ENCODE measurements around the gene FAM83D.
A peak's percentile ranks its signal among the peaks of the same experiment; 100 is the strongest.

FAM83D gene

GRCh38 chr20:38926142-38926933 lies at the start of gene FAM83D:
Gene FAM83D, plus strand, starts transcription at chr20:38926417. Its CDS starts 26 bp downstream, at chr20:38926443.
- peak; percentile 90 for DNase-seq

DNA sequence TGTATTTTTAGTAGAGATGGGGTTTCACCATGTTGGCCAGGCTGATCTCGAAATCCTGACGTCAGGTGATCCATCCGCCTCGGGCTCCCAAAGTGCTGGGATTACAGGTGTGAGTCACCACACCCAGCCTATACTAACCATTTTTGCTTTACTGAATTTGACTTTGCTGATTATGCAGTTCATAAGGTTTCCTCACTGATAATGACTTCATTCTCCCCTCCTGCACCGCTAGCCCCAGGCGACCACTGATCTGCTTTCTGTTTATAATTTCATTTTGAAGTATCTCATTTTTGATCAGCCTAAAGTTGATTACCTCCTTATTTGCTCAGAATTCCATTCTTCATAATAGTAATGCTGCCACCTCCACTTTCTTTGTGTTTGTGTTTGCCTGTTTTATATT lies 48.7 kb upstream of the FAM83D start:
- DNase-seq = no peak

- DNase-seq = no peak
These were observed 47.4 kb upstream of the FAM83D start for GRCh38 chr20:38878866-38879265.

DNA sequence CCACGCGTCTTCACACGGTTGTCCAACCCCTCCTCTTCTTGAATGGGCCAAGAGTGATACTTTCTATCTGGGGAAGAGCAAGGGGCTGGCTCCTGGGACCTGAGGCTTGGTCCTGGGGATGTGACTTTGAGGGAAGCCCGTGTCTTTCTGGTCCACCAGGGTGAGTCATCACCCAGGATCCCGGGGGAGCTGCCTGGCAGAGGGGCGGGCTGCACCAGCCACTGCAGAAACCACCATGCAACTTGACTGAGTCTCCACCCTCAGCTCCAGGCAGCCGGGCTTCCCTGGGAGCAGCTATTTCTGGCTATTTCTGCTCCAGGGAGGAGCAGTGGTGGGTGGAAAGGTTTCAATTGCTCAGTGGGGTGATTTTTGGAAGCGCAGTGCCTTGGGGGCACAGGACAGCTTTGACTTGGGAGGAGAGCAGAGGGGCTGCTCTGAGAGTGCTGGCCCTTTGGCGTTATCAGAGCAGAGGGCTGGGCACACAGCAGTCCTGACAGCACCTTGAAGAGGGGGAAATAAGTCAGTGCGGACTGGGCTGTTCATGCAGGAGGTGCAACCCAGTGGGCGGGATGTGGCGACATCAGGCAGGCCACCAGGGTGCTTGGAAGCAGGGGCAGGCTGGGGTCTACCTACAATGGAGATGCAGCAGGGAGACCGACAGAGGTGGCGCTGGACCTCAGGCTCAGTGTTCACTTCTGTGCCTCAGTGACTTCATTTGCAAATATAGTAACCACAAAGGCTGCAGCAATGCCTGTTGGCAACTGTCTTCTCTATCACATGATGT lies 45.1 kb upstream of the FAM83D start:
- DNase-seq = no peak

DNA sequence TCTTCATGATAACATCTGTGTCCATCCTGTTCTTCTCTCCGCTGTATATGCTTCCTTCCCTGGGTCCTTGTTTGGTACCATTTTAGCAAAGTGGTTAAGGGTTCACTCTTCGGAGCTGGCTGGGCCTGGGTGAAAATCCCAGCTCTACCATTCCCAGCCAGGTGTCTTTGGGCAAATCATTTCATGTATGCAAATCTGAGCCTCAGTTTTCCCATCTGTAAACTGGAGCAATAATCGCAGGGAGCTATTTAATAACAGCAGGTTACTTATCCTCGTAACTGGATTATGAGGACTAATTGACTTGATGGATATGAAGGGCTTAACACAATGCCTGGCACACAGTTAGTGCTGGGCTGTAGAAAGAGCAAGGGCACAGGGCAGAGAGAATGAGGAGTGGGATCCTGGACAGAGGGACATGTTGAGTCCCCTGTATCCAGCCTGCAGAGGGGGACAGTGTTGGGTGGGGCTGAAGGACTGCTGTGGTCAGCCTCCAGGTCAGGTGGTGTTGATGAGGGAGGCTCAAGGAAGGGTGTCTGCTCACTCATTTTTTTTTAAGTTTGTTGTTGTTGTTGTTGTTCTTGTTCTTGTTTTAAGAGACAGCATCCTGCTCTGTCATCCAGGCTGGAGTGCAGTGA lies 44.3 kb upstream of the FAM83D start:
- DNase-seq = no peak

DNA sequence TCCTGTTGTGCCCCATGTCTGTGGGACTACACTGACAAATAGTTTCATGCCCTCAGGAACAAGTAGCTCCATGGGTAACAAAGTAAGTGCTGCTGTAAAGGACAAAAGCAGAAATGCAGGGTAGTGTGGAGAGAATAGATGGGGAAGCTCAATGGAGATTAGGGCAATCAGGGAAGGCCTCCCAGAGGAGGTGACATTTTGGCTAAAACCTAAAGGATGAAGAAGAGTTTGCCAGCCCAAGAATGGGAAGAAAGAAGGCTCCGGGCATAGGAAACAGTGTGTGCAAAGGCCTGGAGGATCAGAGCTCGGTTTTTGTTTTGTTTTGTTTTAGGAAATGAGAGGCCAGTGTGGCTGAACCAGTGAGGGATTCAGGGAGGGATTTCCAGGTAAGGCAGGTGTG lies 43.6 kb upstream of the FAM83D start:
- no peak for DNase-seq

DNA sequence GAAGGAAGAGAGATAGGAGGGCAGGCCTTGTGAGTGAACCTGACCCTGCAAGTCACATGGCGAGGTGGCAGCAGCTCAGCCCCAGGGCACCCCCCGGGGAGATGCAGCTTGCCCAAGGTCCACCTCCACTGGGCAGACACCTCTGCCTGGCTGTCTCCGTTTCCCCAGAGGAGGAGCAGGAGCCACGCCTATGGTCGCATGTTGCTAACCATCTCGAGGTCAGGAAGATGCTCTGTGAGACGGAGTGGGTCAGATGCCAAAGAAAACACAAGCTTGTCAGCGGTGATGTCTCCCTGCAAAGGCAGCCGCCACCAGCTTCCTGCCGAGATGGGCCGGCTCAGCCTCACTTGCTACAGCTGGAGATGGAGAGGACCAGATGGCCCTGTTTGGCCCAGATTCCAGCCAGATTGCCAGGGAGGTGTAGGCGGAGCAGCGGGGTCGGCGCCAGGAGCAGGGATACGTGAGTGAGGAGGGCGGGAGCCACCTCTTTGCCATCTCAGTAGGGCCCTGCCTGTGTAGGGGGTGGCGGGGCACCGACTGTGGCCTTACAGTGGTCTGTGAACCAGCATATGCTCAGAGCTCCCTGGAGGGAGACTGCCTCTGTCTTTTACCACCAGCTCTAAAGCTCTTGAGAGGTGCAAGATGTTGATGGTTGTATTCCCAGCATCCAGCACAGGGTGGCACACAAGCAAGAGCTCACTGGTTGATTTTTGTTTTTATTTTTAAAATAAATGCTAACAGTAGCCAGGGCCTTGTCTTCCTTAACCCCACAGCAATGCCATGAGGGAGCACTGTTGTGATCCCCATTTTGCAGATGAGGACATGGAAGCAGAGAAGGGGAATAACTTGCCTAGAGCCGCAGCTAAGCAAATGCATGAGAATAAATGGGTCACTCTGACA lies 42.9 kb upstream of the FAM83D start:
- no peak for DNase-seq

DNA sequence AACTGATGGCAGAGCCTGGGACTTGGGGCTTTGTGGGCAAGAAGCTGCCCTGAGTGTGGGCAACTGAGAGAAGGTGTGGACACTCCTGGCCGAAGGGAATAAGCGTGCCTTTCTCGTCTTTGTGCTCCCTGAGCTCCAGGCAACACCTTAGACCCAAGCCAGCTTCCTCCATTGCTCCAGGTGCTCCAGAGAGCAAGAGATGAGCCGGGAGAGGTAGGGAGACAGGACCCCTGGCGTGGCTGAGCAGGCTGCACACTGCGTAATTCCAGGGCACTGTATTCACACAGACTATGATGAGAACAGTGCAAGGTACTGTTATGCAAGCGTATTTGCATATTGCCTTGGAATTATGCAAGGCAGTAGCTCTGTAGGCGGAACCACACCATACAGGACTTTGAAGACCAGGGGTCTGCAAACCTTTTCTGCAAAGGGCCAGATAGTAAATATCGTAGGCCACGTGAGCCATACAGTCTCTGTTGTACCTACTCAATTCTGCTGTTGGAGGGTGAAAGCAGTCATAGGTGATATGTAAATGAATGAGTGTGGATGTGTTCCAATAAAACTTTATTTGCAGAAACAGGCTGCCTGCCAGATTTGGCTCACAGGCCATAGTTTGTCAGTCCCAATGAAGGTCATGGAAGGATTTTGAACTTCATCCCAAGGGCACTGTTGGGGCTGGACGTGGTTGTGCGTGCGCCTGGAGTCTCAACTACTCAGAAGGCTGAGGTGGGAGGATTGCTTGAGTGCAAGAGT lies 42.1 kb upstream of the FAM83D start:
- DNase-seq = no peak

- no peak for DNase-seq
These were observed 40.9 kb upstream of the FAM83D start for GRCh38 chr20:38885357-38885756.

- DNase-seq = no peak
These were observed 38.0 kb upstream of the FAM83D start for GRCh38 chr20:38888059-38888831.

DNA sequence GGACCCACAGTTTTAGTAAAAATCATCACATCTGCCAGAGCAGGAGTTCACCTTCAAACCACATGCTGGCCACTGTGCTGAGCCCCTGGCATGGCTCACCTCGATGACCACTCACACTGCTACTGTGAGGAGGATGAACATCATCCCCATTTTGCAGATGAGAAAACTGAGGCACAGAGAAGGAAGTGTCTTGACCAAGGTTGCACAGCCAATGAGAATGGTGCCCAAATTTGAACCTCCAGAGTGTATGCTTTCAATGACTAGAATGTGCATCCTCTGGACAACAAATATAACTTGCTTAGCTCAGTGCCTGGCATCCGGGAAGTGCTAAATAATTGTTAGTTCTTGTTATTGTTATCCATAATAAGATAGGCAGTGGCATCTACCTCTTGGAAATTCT lies 37.2 kb upstream of the FAM83D start:
- DNase-seq = no peak

DNA sequence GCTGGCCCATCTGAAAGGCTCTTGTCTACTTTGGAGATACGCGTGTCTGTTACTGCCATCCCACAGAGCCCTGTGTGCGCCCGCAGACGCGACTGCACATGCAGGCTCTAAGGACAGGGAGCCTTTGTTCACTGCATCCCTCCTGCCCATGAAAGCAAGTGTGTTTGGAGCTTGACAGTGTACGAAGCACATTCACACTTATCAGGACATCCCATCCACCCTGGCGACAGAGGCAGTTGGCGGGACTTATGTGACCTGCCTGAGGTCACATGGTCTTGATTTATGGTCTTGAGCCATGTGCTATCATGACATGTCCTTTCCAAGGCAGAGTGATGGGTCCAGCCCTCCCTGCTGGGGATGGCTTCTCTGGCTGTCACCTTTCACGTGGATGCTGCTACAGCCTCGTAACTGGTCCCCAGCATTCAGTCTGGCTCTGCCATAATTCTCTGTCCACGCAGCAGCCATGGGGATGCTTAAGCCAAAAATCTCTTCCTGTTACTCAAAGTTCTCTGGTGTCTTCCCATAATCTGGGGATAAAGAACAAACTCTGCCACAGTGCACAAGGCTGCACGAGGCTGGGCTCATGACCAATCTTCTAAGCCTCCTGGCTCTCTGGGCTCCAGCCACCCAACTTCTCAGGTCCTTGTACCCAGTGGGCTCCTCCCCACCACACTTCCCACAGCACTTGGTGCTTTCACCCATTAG lies 36.3 kb upstream of the FAM83D start:
- DNase-seq = no peak

- no peak for DNase-seq
These were observed 35.8 kb upstream of the FAM83D start for GRCh38 chr20:38890497-38890818.

GRCh38 chr20:38892091-38892981 lies 33.9 kb upstream of the FAM83D start:
- no peak for DNase-seq

- DNase-seq = no peak
These were observed 33.1 kb upstream of the FAM83D start for GRCh38 chr20:38893056-38893564.

DNA sequence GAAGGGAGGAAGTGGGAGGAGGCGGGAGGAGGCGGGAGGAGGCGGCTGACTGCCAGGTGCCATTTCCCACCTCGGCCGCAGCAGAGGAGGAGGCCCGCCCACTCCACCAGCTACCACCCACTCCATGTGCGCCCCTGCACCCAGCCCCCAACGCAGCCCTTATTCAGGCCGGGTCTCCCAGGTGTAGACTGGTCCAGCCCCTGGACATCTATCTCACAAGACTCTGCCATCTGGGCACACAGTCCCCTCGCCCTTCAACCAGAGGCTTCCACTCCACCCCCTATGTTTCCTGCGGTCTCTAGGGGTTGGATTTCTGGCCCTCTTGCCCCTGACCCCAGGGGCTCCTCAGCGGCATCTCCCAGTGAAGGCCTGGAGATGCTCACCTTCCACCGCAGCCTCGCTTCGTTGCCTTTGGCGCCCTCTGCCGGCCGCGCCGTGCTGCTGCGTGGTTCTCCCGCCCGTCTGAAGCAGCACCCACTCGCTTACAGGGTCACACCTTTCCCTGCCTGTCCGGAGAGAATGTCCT lies 32.6 kb upstream of the FAM83D start:
- DNase-seq = peak; percentile 85

GRCh38 chr20:38894091-38894847 lies 31.9 kb upstream of the FAM83D start:
- DNase-seq = no peak
